ENCODE measurements around the gene DAAM2. TPM values are rescaled to one million over a fixed set of nuclear protein-coding genes. Genes with fewer than 3 reads are reported as not detected.

The DAAM2 gene
- total RNA-seq, 2 experiments from 2014 or later = not detected

- H3K4me1 Mint-ChIP-seq (ENCODE audit: low read depth) = no peaks in the 10 kb centered on the region
- ChIA-PET CTCF (no interaction called here), POLR2A (no interaction called here)
- no peak overlapping the region for H3K27ac Mint-ChIP-seq
- intact Hi-C loops (cut with micrococcal nuclease) = no loop called here
- H3K27me3 Mint-ChIP-seq = peaks cover 4% of the 10 kb centered on the region
- H3K9me3 Mint-ChIP-seq = no peaks in the 10 kb centered on the region
- DNase-seq = no peak
- H3K4me3 Mint-ChIP-seq = no peak overlapping the region
- H3K36me3 Mint-ChIP-seq = no peaks in the 10 kb centered on the region
Observed at GRCh38 chr6:39843305-39844020, 51.3 kb downstream of the DAAM2 start.

GRCh38 chr6:39844866-39845265 lies 52.7 kb downstream of the DAAM2 start:
- Mint-ChIP-seq H3K36me3 (no peaks in the 10 kb centered on the region), H3K27me3 (peaks cover 2% of the 10 kb centered on the region), H3K4me3 (no peak overlapping the region), H3K9me3 (no peaks in the 10 kb centered on the region), H3K27ac (no peak overlapping the region), H3K4me1 (ENCODE audit: low read depth) (no peaks in the 10 kb centered on the region)
- intact Hi-C loops (cut with micrococcal nuclease) = no loop called here
- CTCF ChIA-PET = no interaction called here
- DNase-seq = no peak
- POLR2A ChIA-PET = no interaction called here

GRCh38 chr6:39847221-39847620 lies 55.0 kb downstream of the DAAM2 start:
- H3K4me3 Mint-ChIP-seq = no peak overlapping the region
- no peak overlapping the region for H3K27ac Mint-ChIP-seq
- no peaks in the 10 kb centered on the region for H3K9me3 Mint-ChIP-seq
- H3K4me1 Mint-ChIP-seq (ENCODE audit: low read depth) = no peaks in the 10 kb centered on the region
- H3K27me3 Mint-ChIP-seq = no peaks in the 10 kb centered on the region
- DNase-seq = no peak
- ChIA-PET CTCF (no interaction called here), POLR2A (interaction anchor here (0.6 kb wide), 1 partner anchor 1632 kb away, joined by 4 read pairs; no protein-coding TSS in a partner anchor)
- intact Hi-C loops (cut with micrococcal nuclease) = no loop called here
- no peaks in the 10 kb centered on the region for H3K36me3 Mint-ChIP-seq

- DNase-seq = no peak
- intact Hi-C loops (cut with micrococcal nuclease) = no loop called here
- no peak overlapping the region for H3K27ac Mint-ChIP-seq
- ChIA-PET CTCF (no interaction called here), POLR2A (no interaction called here)
- H3K4me3 Mint-ChIP-seq = no peak overlapping the region
- H3K27me3 Mint-ChIP-seq = no peaks in the 10 kb centered on the region
- no peaks in the 10 kb centered on the region for H3K4me1 Mint-ChIP-seq (ENCODE audit: low read depth)
- H3K9me3 Mint-ChIP-seq = no peaks in the 10 kb centered on the region
- no peaks in the 10 kb centered on the region for H3K36me3 Mint-ChIP-seq
Observed at GRCh38 chr6:39848171-39848570, 56.0 kb downstream of the DAAM2 start.

- Mint-ChIP-seq H3K27me3 (no peaks in the 10 kb centered on the region), H3K9me3 (no peaks in the 10 kb centered on the region), H3K4me3 (no peak overlapping the region), H3K4me1 (ENCODE audit: low read depth) (no peaks in the 10 kb centered on the region), H3K36me3 (no peaks in the 10 kb centered on the region), H3K27ac (no peak overlapping the region)
- intact Hi-C loops (cut with micrococcal nuclease) = no loop called here
- ChIA-PET POLR2A (no interaction called here), CTCF (no interaction called here)
- no peak for DNase-seq
Observed at GRCh38 chr6:39849228-39849627, 57.1 kb downstream of the DAAM2 start.

GRCh38 chr6:39849764-39850163 lies 57.6 kb downstream of the DAAM2 start:
- Mint-ChIP-seq H3K27me3 (no peaks in the 10 kb centered on the region), H3K27ac (no peak overlapping the region), H3K9me3 (no peaks in the 10 kb centered on the region), H3K4me1 (ENCODE audit: low read depth) (no peaks in the 10 kb centered on the region), H3K4me3 (no peak overlapping the region), H3K36me3 (no peaks in the 10 kb centered on the region)
- ChIA-PET CTCF (interaction anchor here (1.6 kb wide), 1 partner anchor 16 kb away, joined by 5 read pairs; no protein-coding TSS in a partner anchor), POLR2A (no interaction called here)
- DNase-seq = no peak
- intact Hi-C loops (cut with micrococcal nuclease) = no loop called here

GRCh38 chr6:39850736-39851297 lies 58.6 kb downstream of the DAAM2 start:
- POLR2A ChIA-PET = no interaction called here
- intact Hi-C loops (cut with micrococcal nuclease) = no loop called here
- CTCF ChIA-PET = interaction anchor here (1.6 kb wide), 1 partner anchor 15 kb away, joined by 5 read pairs; no protein-coding TSS in a partner anchor
- DNase-seq = no peak
- Mint-ChIP-seq H3K36me3 (no peaks in the 10 kb centered on the region), H3K4me3 (no peak overlapping the region), H3K27me3 (no peaks in the 10 kb centered on the region), H3K9me3 (no peaks in the 10 kb centered on the region), H3K4me1 (ENCODE audit: low read depth) (no peaks in the 10 kb centered on the region), H3K27ac (no peak overlapping the region)

- H3K9me3 Mint-ChIP-seq = no peaks in the 10 kb centered on the region
- no peaks in the 10 kb centered on the region for H3K4me1 Mint-ChIP-seq (ENCODE audit: low read depth)
- no peaks in the 10 kb centered on the region for H3K36me3 Mint-ChIP-seq
- DNase-seq = no peak
- intact Hi-C loops (cut with micrococcal nuclease) = no loop called here
- ChIA-PET CTCF (interaction anchor here (1.6 kb wide), 1 partner anchor 15 kb away, joined by 5 read pairs; no protein-coding TSS in a partner anchor), POLR2A (no interaction called here)
- no peak overlapping the region for H3K27ac Mint-ChIP-seq
- no peak overlapping the region for H3K4me3 Mint-ChIP-seq
- H3K27me3 Mint-ChIP-seq = no peaks in the 10 kb centered on the region
Observed at GRCh38 chr6:39851331-39851730, 59.2 kb downstream of the DAAM2 start.

GRCh38 chr6:39852324-39852723 lies 60.1 kb downstream of the DAAM2 start:
- H3K27ac Mint-ChIP-seq = no peak overlapping the region
- DNase-seq = no peak
- intact Hi-C loops (cut with micrococcal nuclease) = no loop called here
- no peaks in the 10 kb centered on the region for H3K4me1 Mint-ChIP-seq (ENCODE audit: low read depth)
- H3K4me3 Mint-ChIP-seq = no peak overlapping the region
- H3K9me3 Mint-ChIP-seq = no peaks in the 10 kb centered on the region
- peaks cover 3% of the 10 kb centered on the region for H3K27me3 Mint-ChIP-seq
- ChIA-PET POLR2A (no interaction called here), CTCF (interaction anchor here (1.8 kb wide), 1 partner anchor 14 kb away, joined by 6 read pairs; no protein-coding TSS in a partner anchor)
- no peaks in the 10 kb centered on the region for H3K36me3 Mint-ChIP-seq

GRCh38 chr6:39853604-39854003 lies 61.4 kb downstream of the DAAM2 start:
- Mint-ChIP-seq H3K4me3 (no peak overlapping the region), H3K9me3 (no peaks in the 10 kb centered on the region), H3K4me1 (ENCODE audit: low read depth) (no peaks in the 10 kb centered on the region), H3K36me3 (no peaks in the 10 kb centered on the region), H3K27me3 (peaks cover 3% of the 10 kb centered on the region), H3K27ac (no peak overlapping the region)
- ChIA-PET POLR2A (no interaction called here), CTCF (interaction anchor here (1.8 kb wide), 1 partner anchor 13 kb away, joined by 6 read pairs; no protein-coding TSS in a partner anchor)
- intact Hi-C loops (cut with micrococcal nuclease) = no loop called here
- DNase-seq = no peak

- H3K4me3 Mint-ChIP-seq = no peak overlapping the region
- CTCF ChIA-PET = no interaction called here
- POLR2A ChIA-PET = no interaction called here
- DNase-seq = no peak
- H3K27ac Mint-ChIP-seq = no peak overlapping the region
- no peaks in the 10 kb centered on the region for H3K4me1 Mint-ChIP-seq (ENCODE audit: low read depth)
- H3K9me3 Mint-ChIP-seq = no peaks in the 10 kb centered on the region
- H3K27me3 Mint-ChIP-seq = peaks cover 8% of the 10 kb centered on the region
- no peaks in the 10 kb centered on the region for H3K36me3 Mint-ChIP-seq
- intact Hi-C loops (cut with micrococcal nuclease) = no loop called here
Observed at GRCh38 chr6:39855356-39855995, 63.3 kb downstream of the DAAM2 start.

- Mint-ChIP-seq H3K4me1 (ENCODE audit: low read depth) (no peaks in the 10 kb centered on the region), H3K36me3 (no peaks in the 10 kb centered on the region), H3K27ac (no peak overlapping the region), H3K4me3 (no peak overlapping the region), H3K27me3 (peaks cover 16% of the 10 kb centered on the region), H3K9me3 (no peaks in the 10 kb centered on the region)
- no peak for DNase-seq
- POLR2A ChIA-PET = no interaction called here
- intact Hi-C loops (cut with micrococcal nuclease) = no loop called here
- CTCF ChIA-PET = no interaction called here
Observed at GRCh38 chr6:39859025-39859424, 66.8 kb downstream of the DAAM2 start.

- Mint-ChIP-seq H3K36me3 (no peaks in the 10 kb centered on the region), H3K27ac (no peak overlapping the region)
- CTCF ChIA-PET = no interaction called here
Observed at GRCh38 chr6:39861663-39862062, 69.5 kb downstream of the DAAM2 start.

More at GRCh38 chr6:39861663-39862062, 69.5 kb downstream of the DAAM2 start:
- POLR2A ChIA-PET = no interaction called here
- Mint-ChIP-seq H3K9me3 (no peaks in the 10 kb centered on the region), H3K27me3 (peaks cover 16% of the 10 kb centered on the region), H3K4me1 (ENCODE audit: low read depth) (no peaks in the 10 kb centered on the region), H3K4me3 (no peak overlapping the region)
- DNase-seq = no peak
- intact Hi-C loops (cut with micrococcal nuclease) = loop anchor here (10.0 kb wide), 1 partner anchor 443 kb away; no protein-coding TSS in a partner anchor

Measured in activated CD4-positive, alpha-beta memory T cell treated with anti-CD3 and anti-CD28 coated beads for 36 hours (primary cell).